ENCODE results near the gene CELF6.

DNA sequence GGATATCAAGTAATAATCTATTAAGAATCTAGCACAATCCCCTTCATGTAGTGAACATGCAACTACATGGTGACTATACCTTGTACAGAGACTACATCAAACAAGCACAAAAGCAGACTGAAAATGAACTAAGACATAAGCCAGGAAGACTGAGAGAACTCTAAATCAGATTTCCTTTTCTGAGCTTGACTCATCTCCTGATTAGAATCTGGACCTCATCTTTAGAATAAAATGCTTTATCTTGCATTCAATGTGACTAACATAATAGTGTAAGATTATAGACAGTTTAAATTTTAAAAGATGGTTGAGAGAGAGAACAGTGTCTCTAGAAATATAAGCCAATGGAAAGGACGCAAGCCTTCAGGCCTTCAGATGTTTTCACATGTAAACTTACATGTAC is 71.4 kb downstream of the CELF6 start:
- TF ChIP-seq, protein P1, sequence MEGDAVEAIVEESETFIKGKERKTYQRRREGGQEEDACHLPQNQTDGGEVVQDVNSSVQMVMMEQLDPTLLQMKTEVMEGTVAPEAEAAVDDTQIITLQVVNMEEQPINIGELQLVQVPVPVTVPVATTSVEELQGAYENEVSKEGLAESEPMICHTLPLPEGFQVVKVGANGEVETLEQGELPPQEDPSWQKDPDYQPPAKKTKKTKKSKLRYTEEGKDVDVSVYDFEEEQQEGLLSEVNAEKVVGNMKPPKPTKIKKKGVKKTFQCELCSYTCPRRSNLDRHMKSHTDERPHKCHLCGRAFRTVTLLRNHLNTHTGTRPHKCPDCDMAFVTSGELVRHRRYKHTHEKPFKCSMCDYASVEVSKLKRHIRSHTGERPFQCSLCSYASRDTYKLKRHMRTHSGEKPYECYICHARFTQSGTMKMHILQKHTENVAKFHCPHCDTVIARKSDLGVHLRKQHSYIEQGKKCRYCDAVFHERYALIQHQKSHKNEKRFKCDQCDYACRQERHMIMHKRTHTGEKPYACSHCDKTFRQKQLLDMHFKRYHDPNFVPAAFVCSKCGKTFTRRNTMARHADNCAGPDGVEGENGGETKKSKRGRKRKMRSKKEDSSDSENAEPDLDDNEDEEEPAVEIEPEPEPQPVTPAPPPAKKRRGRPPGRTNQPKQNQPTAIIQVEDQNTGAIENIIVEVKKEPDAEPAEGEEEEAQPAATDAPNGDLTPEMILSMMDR (conservative IDR thresholded peaks at IDR 0.05; ENCODE audit: low read length) = no peak
- TF ChIP-seq EZH2phosphoT487 (IDR thresholded peaks at IDR 0.05; ENCODE audit: borderline replicate concordance) = no peak
